AG04449 (cell line): ENCODE results near the gene TMEM94.
A peak's percentile ranks its signal among the peaks of the same experiment; 100 is the strongest.
"Not testable (repeated sequence)": the region's sequence is repeated elsewhere in the genome, so short reads cannot be mapped to it uniquely, and the experiment has no call there.

Experiments
- CTCF ChIA-PET: fragments of 350-600 bp; formaldehyde crosslinking; extraction: SDS; loops from one replicate; lab custom pipeline; 2021; ENCODE audit warnings: antibody characterized with exemption; lab: Yijun Ruan, JAX
- POLR2A ChIA-PET: fragments of 400-600, 350-600 bp; formaldehyde crosslinking; extraction: SDS; loops from one replicate; lab custom pipeline; 2020; ENCODE audit warnings: antibody characterized with exemption, inconsistent platforms; lab: Yijun Ruan, JAX
- DNase-seq: peaks from one replicate; pipeline ENCODE4 v3.0.0-alpha.2; 2010; ENCODE audit warnings: low read depth, low spot score
- H3K4me3 ChIP-seq: 2 replicates; pipeline ENCODE4 v1.5.1; 2011; ENCODE audit warnings: low read depth, mild to moderate bottlenecking, control low read depth, low read length
- TF ChIP-seq, protein P1 (sequence below): IDR thresholded peaks from one replicate; pipeline ENCODE4 v1.5.1; 2011; ENCODE audit warnings: mild to moderate bottlenecking, moderate library complexity, low read length, control low read depth, inconsistent platforms; ENCODE audit not compliant: insufficient read depth; ENCODE audit errors: missing control alignments

The TMEM94 gene

DNA sequence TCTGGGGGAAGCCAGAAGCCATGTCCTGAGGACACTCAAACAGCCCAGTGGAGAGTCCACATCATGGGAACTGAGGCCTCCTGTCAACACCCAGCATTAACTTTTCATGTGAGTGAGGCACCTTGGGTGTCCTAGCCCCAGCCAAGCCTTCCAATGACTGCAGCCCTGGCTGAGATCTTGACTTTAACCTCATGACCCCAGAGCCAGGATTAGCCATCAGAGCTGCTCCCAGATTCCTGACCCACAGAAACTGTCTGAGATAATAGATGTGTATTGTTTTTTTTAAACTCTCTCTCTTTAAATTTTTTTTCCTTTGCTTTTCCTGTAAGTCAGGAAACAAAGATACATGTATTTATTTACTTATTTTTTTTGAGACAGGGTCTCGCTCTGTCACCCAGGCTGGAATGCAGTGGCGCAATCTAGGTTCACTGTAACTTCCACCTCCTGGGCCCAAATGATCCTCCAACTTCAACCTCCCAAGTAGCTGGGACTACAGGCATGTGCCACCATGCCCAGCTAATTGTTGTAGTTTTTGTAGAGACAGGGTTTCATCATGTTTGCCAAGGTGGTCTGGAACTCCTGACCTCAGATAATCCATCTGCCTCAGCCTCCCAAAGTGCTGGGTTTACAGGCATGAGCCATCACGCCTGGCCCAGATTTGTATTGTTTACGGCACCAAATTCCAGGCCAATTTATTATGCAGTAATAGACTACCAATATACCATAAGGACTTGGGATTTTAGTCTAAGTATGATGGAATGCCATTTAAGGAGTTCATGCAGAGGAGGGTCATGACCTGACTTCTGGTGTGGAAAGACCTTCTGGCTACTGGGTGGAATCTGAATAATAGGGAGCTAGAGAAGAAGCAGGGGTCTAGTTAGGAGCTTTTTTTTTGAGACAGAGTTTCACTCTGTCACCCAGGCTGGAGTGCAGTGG is 14.0 kb upstream of the TMEM94 start:
- TF ChIP-seq, protein P1, sequence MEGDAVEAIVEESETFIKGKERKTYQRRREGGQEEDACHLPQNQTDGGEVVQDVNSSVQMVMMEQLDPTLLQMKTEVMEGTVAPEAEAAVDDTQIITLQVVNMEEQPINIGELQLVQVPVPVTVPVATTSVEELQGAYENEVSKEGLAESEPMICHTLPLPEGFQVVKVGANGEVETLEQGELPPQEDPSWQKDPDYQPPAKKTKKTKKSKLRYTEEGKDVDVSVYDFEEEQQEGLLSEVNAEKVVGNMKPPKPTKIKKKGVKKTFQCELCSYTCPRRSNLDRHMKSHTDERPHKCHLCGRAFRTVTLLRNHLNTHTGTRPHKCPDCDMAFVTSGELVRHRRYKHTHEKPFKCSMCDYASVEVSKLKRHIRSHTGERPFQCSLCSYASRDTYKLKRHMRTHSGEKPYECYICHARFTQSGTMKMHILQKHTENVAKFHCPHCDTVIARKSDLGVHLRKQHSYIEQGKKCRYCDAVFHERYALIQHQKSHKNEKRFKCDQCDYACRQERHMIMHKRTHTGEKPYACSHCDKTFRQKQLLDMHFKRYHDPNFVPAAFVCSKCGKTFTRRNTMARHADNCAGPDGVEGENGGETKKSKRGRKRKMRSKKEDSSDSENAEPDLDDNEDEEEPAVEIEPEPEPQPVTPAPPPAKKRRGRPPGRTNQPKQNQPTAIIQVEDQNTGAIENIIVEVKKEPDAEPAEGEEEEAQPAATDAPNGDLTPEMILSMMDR: no peak
- POLR2A ChIA-PET: no interaction called here
- no peak overlapping the region for H3K4me3 ChIP-seq
- CTCF ChIA-PET: interaction anchor here (1.1 to 1.9 kb wide), 3 partner anchors 12 to 307 kb away, joined by 3 to 6 read pairs (median 6); partner anchors contain the start of gene SMIM5
- DNase-seq: no peak

DNA sequence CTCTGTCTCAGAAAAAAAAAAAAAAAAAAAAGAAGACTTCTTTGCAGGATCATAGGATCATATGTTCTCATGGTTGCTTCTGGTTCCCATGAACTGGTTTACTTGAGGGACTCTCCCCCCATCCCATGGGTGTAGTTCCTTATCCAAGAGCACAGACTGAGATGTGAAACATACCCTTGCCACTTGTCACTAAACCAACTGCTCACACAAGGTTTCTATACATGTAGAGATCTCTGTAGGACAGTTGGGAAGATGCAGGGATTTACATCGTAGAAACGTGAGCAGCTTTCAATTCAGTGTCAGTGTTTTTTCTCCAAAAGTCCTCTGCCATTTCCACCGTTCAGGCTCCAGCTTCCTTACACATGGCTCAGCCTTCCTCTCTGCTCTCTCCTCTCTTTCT is 11.1 kb upstream of the TMEM94 start:
- DNase-seq: no peak
- TF ChIP-seq, protein P1: no peak
- H3K4me3 ChIP-seq: no peak overlapping the region
- POLR2A ChIA-PET: interaction anchor here (0.9 kb wide), 1 partner anchor 53 kb away, joined by 4 read pairs; no protein-coding TSS in a partner anchor
- CTCF ChIA-PET: interaction anchor here (1.1 kb wide), 1 partner anchor 11 kb away, joined by 4 read pairs; the partner anchor contains the start of gene TMEM94

DNA sequence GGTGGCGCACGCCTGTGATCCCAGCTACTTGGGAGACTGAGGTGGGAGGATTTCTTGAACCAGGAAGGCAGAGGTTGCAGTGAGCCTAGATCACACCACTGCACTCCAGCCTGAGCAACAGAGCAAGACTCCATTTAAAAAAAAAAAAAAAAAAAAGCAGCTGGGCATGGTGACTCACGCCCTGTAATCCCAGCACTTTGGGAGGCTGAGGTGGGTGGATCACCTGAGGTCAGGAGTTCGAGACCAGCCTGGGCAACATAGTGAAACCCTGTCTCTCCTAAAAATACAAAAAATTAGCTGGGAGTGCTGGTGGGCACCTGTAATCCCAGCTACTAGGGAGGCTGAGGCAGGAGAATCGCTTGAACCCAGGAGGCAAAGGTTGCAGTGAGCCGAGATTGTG is 10.5 kb upstream of the TMEM94 start:
- POLR2A ChIA-PET, H3K4me3 ChIP-seq, DNase-seq: not testable (repeated sequence)
- CTCF ChIA-PET: interaction anchor here (1.1 kb wide), 1 partner anchor 10 kb away, joined by 4 read pairs; the partner anchor contains the start of gene TMEM94

DNA sequence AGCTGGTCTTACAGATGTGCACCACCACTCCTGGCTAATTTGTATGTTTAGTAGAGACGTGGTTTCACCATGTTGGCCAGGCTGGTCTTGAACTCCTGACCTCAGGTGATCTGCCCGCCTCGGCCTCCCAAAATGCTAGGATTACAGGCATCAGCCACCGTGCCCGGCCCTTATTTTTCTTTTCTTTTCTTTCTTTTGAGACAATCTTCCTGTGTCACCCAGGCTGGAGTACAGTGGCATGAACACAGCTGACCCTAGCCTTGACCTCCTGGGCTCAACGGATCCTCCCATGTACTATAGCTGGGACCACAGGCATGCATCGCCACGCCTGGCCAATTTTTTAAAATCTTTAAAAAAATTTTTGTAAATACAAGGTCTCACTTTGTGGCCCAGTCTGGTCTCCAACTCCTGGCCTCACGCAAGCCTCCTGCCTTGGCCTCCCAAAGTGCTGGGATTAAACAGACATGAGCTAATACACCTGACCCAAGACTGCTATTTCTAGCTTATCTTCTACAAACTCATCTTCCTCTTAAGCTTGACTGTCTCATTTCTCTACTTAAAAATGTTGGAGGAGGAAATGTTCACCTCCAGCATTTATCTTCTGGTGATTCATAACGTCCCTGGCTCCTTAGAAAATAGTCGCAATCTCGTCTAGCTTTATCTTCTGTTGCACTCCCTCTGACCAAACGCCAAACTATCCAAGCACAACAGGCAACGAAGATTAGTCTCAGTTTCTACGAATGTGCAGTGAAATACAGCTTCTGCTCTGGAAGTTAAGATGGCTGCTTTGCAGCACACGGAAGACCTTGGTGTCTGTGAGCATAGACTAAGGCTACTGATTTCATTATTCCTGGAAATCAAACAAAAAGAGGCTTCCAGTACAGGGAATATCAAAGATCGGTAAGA is 8.2 kb upstream of the TMEM94 start:
- ChIA-PET CTCF (interaction anchor here (0.9 to 2.4 kb wide), 4 partner anchors 8 to 186 kb away, joined by 3 to 7 read pairs (median 4); partner anchors contain the start of genes SMIM5 and TMEM94), POLR2A (interaction anchor here (0.8 kb wide), 1 partner anchor 18 kb away, joined by 3 read pairs; no protein-coding TSS in a partner anchor)
- no peak overlapping the region for H3K4me3 ChIP-seq
- TF ChIP-seq, protein P1: no peak
- no peak for DNase-seq

DNA sequence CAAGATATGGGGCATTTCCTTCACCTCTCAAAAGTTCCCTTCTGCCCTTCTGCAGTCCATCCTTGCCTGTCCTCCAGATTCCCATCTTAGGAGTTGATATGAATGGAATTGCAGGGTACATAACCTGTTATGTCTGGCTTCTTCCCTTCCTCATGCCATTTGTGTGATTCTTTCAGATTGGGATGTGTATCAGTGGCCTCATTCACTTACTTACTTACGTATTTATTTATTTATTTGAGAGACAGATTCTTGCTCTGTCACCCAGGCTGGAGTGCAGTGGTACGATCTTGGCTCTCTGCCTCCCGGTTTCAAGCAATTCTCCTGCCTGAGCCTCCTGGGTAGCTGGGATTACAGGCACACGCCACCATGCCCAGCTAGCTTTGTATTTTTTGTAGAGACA is 6.2 kb upstream of the TMEM94 start:
- DNase-seq: peak; percentile 19
- ChIA-PET POLR2A (no interaction called here), CTCF (no interaction called here)
- TF ChIP-seq, protein P1: no peak
- H3K4me3 ChIP-seq: no peak overlapping the region

DNA sequence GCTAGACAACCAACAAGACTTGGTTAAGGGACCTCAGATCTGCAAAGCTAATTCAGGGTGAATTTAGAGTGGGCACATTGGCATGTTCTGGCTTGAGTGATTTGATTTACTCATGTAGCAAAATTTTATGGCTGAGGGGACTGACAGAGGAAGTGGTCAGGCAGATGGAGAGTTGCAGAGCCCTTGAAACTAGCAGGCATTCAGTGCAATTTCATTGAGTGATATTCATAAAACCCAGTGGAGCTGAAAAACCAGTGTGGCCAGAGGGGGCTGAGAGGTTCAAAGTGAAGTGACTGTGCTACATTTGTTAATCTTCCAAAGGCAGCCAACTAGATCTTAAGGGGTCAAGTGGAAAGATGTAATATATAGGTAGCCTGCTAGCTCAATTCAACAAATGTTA is 2.2 kb upstream of the TMEM94 start:
- ChIA-PET POLR2A (no interaction called here), CTCF (interaction anchor here (0.7 to 2.6 kb wide), 3 partner anchors 10 to 179 kb away, joined by 3 to 7 read pairs (median 6); partner anchors contain the start of gene SMIM5)
- TF ChIP-seq, protein P1: no peak
- H3K4me3 ChIP-seq: no peak overlapping the region
- no peak for DNase-seq

DNA sequence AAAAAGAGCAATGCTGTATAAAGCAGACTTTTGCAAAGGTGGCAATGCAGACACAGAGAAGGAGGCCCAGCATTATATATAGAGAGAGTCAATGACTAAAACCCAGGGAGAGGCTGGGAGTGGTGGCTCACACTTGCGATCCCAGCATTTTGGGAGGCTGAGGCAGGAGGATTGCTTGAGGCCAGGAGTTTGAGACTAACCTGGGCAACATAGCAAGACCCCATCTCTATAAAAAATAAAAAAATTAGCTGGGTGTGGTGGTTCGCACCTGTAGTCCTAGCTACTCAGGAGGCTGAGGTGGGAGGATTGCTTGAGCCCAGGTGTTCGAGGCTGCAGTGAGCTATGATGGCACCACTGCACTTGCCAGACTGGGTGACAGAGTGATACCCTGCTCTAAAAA is 1.8 kb upstream of the TMEM94 start:
- POLR2A ChIA-PET, DNase-seq, H3K4me3 ChIP-seq: not testable (repeated sequence)
- CTCF ChIA-PET: interaction anchor here (1.6 to 2.6 kb wide), 4 partner anchors 11 to 178 kb away, joined by 4 to 7 read pairs (median 6); partner anchors contain the start of genes SMIM5 and TSEN54
